Measurements from ENCODE around the gene USP17L19.
"Not testable (repeated sequence)": the region's sequence is repeated elsewhere in the genome, so short reads cannot be mapped to it uniquely, and the experiment has no call there.

- TF ChIP-seq CTCF (IDR thresholded peaks at IDR 0.05; ENCODE audit: low read depth, low read length, poor library complexity, severe bottlenecking); EZH2phosphoT487 (IDR thresholded peaks at IDR 0.05; ENCODE audit: borderline replicate concordance, low read length): not testable (repeated sequence)
Measured at GRCh38 chr4:9234085-9234484, 19.1 kb upstream of the USP17L19 start, which contains the start of gene USP17L15.
